ENCODE data around the gene ADGRF3.

DNA sequence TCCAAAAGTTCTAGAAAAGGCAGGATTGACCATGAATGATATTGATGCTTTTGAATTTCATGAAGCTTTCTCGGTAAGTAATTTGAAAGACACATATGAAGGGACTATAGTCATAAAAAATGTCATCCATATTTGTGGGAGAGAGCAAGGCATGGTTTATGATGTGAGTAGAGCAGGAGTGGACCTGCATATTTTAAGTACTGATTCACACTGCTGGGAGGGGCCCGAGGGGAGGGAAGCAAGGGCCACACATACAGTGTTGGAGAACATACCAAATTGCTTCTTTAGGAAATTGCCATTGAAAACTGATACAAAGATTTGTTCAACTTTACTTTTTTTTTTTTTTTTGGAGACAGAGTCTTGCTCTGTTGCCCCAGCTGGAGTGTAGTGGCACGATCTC, 62.5 kb downstream of the ADGRF3 start:
- TF ChIP-seq EZH2 (IDR thresholded peaks at IDR 0.05; ENCODE audit: borderline replicate concordance, low read depth, low read length, poor library complexity, severe bottlenecking) = no peak
- TF ChIP-seq, protein P1, sequence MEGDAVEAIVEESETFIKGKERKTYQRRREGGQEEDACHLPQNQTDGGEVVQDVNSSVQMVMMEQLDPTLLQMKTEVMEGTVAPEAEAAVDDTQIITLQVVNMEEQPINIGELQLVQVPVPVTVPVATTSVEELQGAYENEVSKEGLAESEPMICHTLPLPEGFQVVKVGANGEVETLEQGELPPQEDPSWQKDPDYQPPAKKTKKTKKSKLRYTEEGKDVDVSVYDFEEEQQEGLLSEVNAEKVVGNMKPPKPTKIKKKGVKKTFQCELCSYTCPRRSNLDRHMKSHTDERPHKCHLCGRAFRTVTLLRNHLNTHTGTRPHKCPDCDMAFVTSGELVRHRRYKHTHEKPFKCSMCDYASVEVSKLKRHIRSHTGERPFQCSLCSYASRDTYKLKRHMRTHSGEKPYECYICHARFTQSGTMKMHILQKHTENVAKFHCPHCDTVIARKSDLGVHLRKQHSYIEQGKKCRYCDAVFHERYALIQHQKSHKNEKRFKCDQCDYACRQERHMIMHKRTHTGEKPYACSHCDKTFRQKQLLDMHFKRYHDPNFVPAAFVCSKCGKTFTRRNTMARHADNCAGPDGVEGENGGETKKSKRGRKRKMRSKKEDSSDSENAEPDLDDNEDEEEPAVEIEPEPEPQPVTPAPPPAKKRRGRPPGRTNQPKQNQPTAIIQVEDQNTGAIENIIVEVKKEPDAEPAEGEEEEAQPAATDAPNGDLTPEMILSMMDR (conservative IDR thresholded peaks at IDR 0.05; ENCODE audit: low read depth, low read length) = no peak
